Sigmoid colon (tissue), 7 donors: ENCODE measurements around the gene BAHD1. TPM values are rescaled to one million over a fixed set of nuclear protein-coding genes. Genes with fewer than 3 reads are reported as not detected.

ENCODE experiments used
- DNase-seq: peaks from one replicate; pipeline ENCODE4 v3.0.0-alpha.2; 2019
- H3K27ac ChIP-seq, 4 donors: fragments of 200-600 bp; sonication (generic); one replicate each; pipeline ENCODE4 v1.5.1; 2016 to 2019; ENCODE audit warnings: mild to moderate bottlenecking in 1 of 4
- H3K27me3 ChIP-seq, 3 donors: fragments of 200-600 bp; sonication (generic); one replicate each; pipeline ENCODE4 v1.5.1; 2019; ENCODE audit warnings: mild to moderate bottlenecking in 1 of 3
- H3K36me3 ChIP-seq, 4 donors: fragments of 200-600 bp; sonication (generic); one replicate each; pipeline ENCODE4 v1.5.1; 2016 to 2019
- H3K4me1 ChIP-seq, 4 donors: fragments of 200-600 bp; sonication (generic); one replicate each; pipeline ENCODE4 v1.5.1; 2017 to 2019
- H3K4me3 ChIP-seq, 4 donors: fragments of 200-600 bp; sonication (generic); one replicate each; pipeline ENCODE4 v1.5.1; 2017 to 2019; ENCODE audit warnings: mild to moderate bottlenecking in 2 of 4, moderate library complexity in 1 of 4
- H3K9me3 ChIP-seq, 4 donors: fragments of 200-600 bp in 3 of 4; sonication (generic) in 3 of 4; one replicate each; pipeline versions ENCODE4 v1.5.1 to v1.6.1; 2013 to 2019
- CTCF ChIP-seq, 4 experiments: fragments of 450-650 bp in 3 of 4; fragments of 200-600 bp in 1 of 4; IDR thresholded peaks; one replicate each; pipeline ENCODE4 v1.5.1; 2016 to 2019; ENCODE audit warnings: antibody characterized with exemption in 4 of 4, mild to moderate bottlenecking in 3 of 4, moderate library complexity in 2 of 4
- EP300 ChIP-seq, 4 donors: sonication (generic); formaldehyde crosslinking; IDR thresholded peaks; one replicate each; pipeline ENCODE4 v1.6.1; 2017; ENCODE audit warnings: antibody characterized with exemption in 4 of 4
- POLR2A ChIP-seq, 2 donors: fragments of 450-650 bp; IDR thresholded peaks; one replicate each; pipeline ENCODE4 v1.6.1; 2016; ENCODE audit warnings: antibody characterized with exemption in 2 of 2, mild to moderate bottlenecking in 2 of 2, moderate library complexity in 2 of 2
- POLR2AphosphoS5 ChIP-seq, 4 donors: sonication (generic); formaldehyde crosslinking; IDR thresholded peaks; one replicate each; pipeline ENCODE4 v1.6.1; 2017; ENCODE audit warnings: antibody characterized with exemption in 4 of 4
- WGBS, 2 donors: extraction: QIAGEN DNeasy Blood & Tissue Kit; methylation state at CpG; one replicate each; pipeline ENCODE4 v1.1.7; 2013; 5-methylcytosine and 5-hydroxymethylcytosine counted together
- intact Hi-C: fragments of 100-400 bp; cut with DNase I; formaldehyde crosslinking; loops from one replicate; pipeline ENCODE4 v1.15.1; 2023
- polyA plus RNA-seq, 3 donors: library from polyadenylated mRNA; stranded (reverse); fragments of 200-250 nt; gene quantifications; one replicate each; pipeline ENCODE4 v1.2.3, GENCODE V29; 2013
- total RNA-seq, 4 donors: library from RNA; depleted of rRNA; stranded (reverse); fragments of >200 nt; gene quantifications; one replicate each; pipeline ENCODE4 v1.1.0, GENCODE V29; 2016
- donor health status: healthy with polysubstance abuse.
- donor health status: Bipolar disorder and iron deficiency.
- donor health status: healthy.

Gene BAHD1
- total and polyA plus RNA-seq, 7 donors, result 7.7 to 20.2 (median 9.6) TPM

- DNase-seq, result no peak
- no peak for TF ChIP-seq EP300 (IDR thresholded peaks at IDR 0.05)
- no peak for TF ChIP-seq POLR2AphosphoS5 (IDR thresholded peaks at IDR 0.05)
- TF ChIP-seq CTCF (IDR thresholded peaks at IDR 0.05), result no peak
- H3K4me3 ChIP-seq, result no peak overlapping the region
- no peak overlapping the region for H3K27ac ChIP-seq
- no peaks in the 10 kb centered on the region for H3K36me3 ChIP-seq
- intact Hi-C loops, result loop anchor here (10.0 kb wide), 1 partner anchor 385 kb away; the partner anchor contains the start of gene VPS18
- peaks cover 0 to 23% (median 13%) of the 10 kb centered on the region in 4 donors for H3K4me1 ChIP-seq
- WGBS, 2 donors, result 69 to 83% methylated on average over 2 of the region's 2 CpGs
- H3K27me3 ChIP-seq, result no peaks in the 10 kb centered on the region
- no peaks in the 10 kb centered on the region for H3K9me3 ChIP-seq
Measured at GRCh38 chr15:40510201-40510600, 69.4 kb downstream of the BAHD1 start.

- intact Hi-C loops, result loop anchor here (10.0 kb wide), 1 partner anchor 384 kb away; the partner anchor contains the start of gene VPS18
- Histone ChIP-seq H3K27me3 (no peaks in the 10 kb centered on the region), H3K4me3 (peak overlapping the region; percentile 41 to 63 (median 61)), H3K27ac (peak overlapping the region in 3 of 4 donors; percentile 4 to 40 (median 24)), H3K36me3 (no peaks in the 10 kb centered on the region), H3K4me1 (peaks cover 0 to 23% (median 13%) of the 10 kb centered on the region in 4 donors), H3K9me3 (no peaks in the 10 kb centered on the region)
- DNase-seq, result no peak
- TF ChIP-seq EP300 (IDR thresholded peaks at IDR 0.05) (no peak), CTCF (IDR thresholded peaks at IDR 0.05) (no peak), POLR2AphosphoS5 (IDR thresholded peaks at IDR 0.05) (no peak), POLR2A (IDR thresholded peaks at IDR 0.05) (no peak)
- WGBS, 2 donors, result 4 to 13% methylated on average over 22 of the region's 22 CpGs
Measured at GRCh38 chr15:40511093-40511471, 70.3 kb downstream of the BAHD1 start.

- H3K4me3 ChIP-seq, result peak overlapping the region; percentile 41 to 63 (median 61)
- no peaks in the 10 kb centered on the region for H3K36me3 ChIP-seq
- H3K27me3 ChIP-seq, result no peaks in the 10 kb centered on the region
- DNase-seq, result peak; percentile 81
- H3K27ac ChIP-seq, result peak overlapping the region in 3 of 4 donors; percentile 4 to 40 (median 24)
- no peaks in the 10 kb centered on the region for H3K9me3 ChIP-seq
- 1 to 2% methylated on average over 61 of the region's 61 CpGs for WGBS, 2 donors
- peaks cover 0 to 23% (median 13%) of the 10 kb centered on the region in 4 donors for H3K4me1 ChIP-seq
- TF ChIP-seq EP300 (IDR thresholded peaks at IDR 0.05) (no peak), POLR2AphosphoS5 (IDR thresholded peaks at IDR 0.05) (no peak), CTCF (IDR thresholded peaks at IDR 0.05) (no peak), POLR2A (IDR thresholded peaks at IDR 0.05) (no peak)
- intact Hi-C loops, result loop anchor here (10.0 kb wide), 1 partner anchor 383 kb away; the partner anchor contains the start of gene VPS18
Measured at GRCh38 chr15:40511472-40512133, 70.8 kb downstream of the BAHD1 start.

- intact Hi-C loops, result loop anchor here (10.0 kb wide), 1 partner anchor 382 kb away; the partner anchor contains the start of gene VPS18
- no peak overlapping the region for H3K4me3 ChIP-seq
- no peaks in the 10 kb centered on the region for H3K9me3 ChIP-seq
- no peak overlapping the region for H3K27ac ChIP-seq
- no peaks in the 10 kb centered on the region for H3K27me3 ChIP-seq
- peaks cover 0 to 14% (median 7%) of the 10 kb centered on the region in 4 donors for H3K4me1 ChIP-seq
- TF ChIP-seq POLR2AphosphoS5 (IDR thresholded peaks at IDR 0.05) (no peak), EP300 (IDR thresholded peaks at IDR 0.05) (no peak)
- no peaks in the 10 kb centered on the region for H3K36me3 ChIP-seq
- DNase-seq, result no peak
- 95 to 96% methylated on average over 2 of the region's 2 CpGs for WGBS, 2 donors
Measured at GRCh38 chr15:40512440-40512839, 71.7 kb downstream of the BAHD1 start.

- intact Hi-C loops, result loop anchor here (10.0 kb wide), 1 partner anchor 381 kb away; the partner anchor contains the start of gene VPS18
- no peak overlapping the region for H3K4me3 ChIP-seq
- 92% methylated on average over 5 of the region's 5 CpGs for WGBS, 2 donors
- H3K27me3 ChIP-seq, result no peaks in the 10 kb centered on the region
- TF ChIP-seq EP300 (IDR thresholded peaks at IDR 0.05) (no peak), CTCF (IDR thresholded peaks at IDR 0.05) (no peak), POLR2A (IDR thresholded peaks at IDR 0.05) (no peak), POLR2AphosphoS5 (IDR thresholded peaks at IDR 0.05) (no peak)
- H3K36me3 ChIP-seq, result no peaks in the 10 kb centered on the region
- H3K9me3 ChIP-seq, result no peaks in the 10 kb centered on the region
- peaks cover 0 to 13% (median 7%) of the 10 kb centered on the region in 4 donors for H3K4me1 ChIP-seq
- H3K27ac ChIP-seq, result no peak overlapping the region
- no peak for DNase-seq
Measured at GRCh38 chr15:40513609-40514008, 72.9 kb downstream of the BAHD1 start.
